ENCODE results near the gene COL4A1. TPM values are rescaled to one million over a fixed set of nuclear protein-coding genes. Genes with fewer than 3 reads are reported as not detected.

COL4A1 gene
- total RNA-seq, 4 donors from 2014 or later = 278 to 618 (median 440) TPM

DNA sequence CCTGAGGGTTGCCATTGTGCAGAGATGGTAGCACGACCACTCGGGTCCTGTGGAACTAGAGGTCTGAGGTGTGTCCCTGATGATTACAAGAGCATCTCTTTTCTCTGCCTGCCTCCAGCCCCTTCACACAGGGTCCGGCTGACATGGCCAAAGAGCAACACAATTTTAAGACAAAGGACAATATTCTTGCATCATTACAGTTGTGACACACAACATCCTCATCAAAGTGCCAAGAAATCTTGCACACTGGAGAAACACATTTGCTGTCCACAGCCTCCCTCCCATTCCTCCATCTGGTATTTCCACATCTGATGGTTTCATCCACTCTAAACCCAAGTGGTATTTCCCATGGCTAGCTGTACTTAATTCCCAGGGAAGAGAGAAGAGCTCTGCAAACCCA is 12.8 kb downstream of the COL4A1 start:
- Histone ChIP-seq H3K4me3 (no peak overlapping the region), H3K9me3 (no peaks in the 10 kb centered on the region), H3K36me3 (peaks cover 0 to 17% of the 10 kb centered on the region in 2 donors), H3K4me1 (peaks cover 16 to 98% (median 28%) of the 10 kb centered on the region in 3 donors), H3K27ac (peak overlapping the region; percentile 19 to 99 (median 68)), H3K27me3 (no peaks in the 10 kb centered on the region)
- 80% methylated on average over 1 of the region's 3 CpGs for WGBS, 2 donors (ENCODE audit: low coverage in 1 of 2)
- peak; percentile 85 for ATAC-seq
- no peak for TF ChIP-seq CTCF (IDR thresholded peaks at IDR 0.05)
- TF ChIP-seq EP300 (IDR thresholded peaks at IDR 0.05) = no peak
- TF ChIP-seq POLR2A (IDR thresholded peaks at IDR 0.05) = no peak
- TF ChIP-seq POLR2AphosphoS5 (IDR thresholded peaks at IDR 0.05) = peak; percentile 75

GRCh38 chr13:110293649-110294048 is 13.3 kb downstream of the COL4A1 start:
- H3K4me1 ChIP-seq = peaks cover 16 to 97% (median 24%) of the 10 kb centered on the region in 3 donors
- no peak for ATAC-seq
- peak overlapping the region; percentile 19 to 99 (median 68) for H3K27ac ChIP-seq
- no peak for TF ChIP-seq CTCF (IDR thresholded peaks at IDR 0.05)
- TF ChIP-seq POLR2AphosphoS5 (IDR thresholded peaks at IDR 0.05) = peak; percentile 50
- no peaks in the 10 kb centered on the region for H3K9me3 ChIP-seq
- no peak overlapping the region for H3K4me3 ChIP-seq
- WGBS, 2 donors (ENCODE audit: low coverage in 1 of 2) = 23 to 26% methylated on average over 3 of the region's 3 CpGs
- peaks cover 0 to 16% of the 10 kb centered on the region in 2 donors for H3K36me3 ChIP-seq
- H3K27me3 ChIP-seq = no peaks in the 10 kb centered on the region

DNA sequence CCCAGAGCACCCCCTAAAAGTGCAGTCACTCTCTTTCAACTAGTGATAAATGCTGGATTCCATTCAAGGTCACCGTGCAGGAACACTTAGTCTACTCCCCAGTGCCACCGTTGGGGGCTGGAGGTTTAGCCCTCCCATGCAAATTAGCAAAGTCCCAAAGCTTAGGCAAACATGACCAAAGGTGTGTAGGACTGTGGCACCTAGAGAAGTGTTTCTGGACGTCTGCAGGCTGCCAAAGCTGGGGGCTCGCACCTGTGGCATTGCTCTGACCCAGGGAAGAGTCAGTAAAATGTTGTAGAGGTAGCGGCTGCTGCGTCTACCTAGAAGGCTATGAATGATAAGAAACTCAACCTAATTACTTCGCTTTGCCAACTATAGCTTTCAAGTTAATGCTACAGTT is 13.9 kb downstream of the COL4A1 start:
- no peak for ATAC-seq
- Histone ChIP-seq H3K4me1 (peaks cover 16 to 96% (median 21%) of the 10 kb centered on the region in 3 donors), H3K4me3 (no peak overlapping the region), H3K27me3 (no peaks in the 10 kb centered on the region), H3K36me3 (peaks cover 0 to 15% of the 10 kb centered on the region in 2 donors), H3K9me3 (no peaks in the 10 kb centered on the region), H3K27ac (peak overlapping the region in 3 of 4 donors; percentile 5 to 99 (median 82))
- WGBS, 2 donors (ENCODE audit: low coverage in 1 of 2) = 20 to 91% methylated on average over 1 to 6 of the region's 7 CpGs
- TF ChIP-seq POLR2A (IDR thresholded peaks at IDR 0.05) (no peak), CTCF (IDR thresholded peaks at IDR 0.05) (no peak), POLR2AphosphoS5 (IDR thresholded peaks at IDR 0.05) (no peak), EP300 (IDR thresholded peaks at IDR 0.05) (no peak)

GRCh38 chr13:110291286-110291685 is 15.7 kb downstream of the COL4A1 start:
- H3K9me3 ChIP-seq = no peaks in the 10 kb centered on the region
- no peaks in the 10 kb centered on the region for H3K27me3 ChIP-seq
- H3K27ac ChIP-seq = peak overlapping the region in 3 of 4 donors; percentile 75 to 82 (median 81)
- no peak for ATAC-seq
- no peak overlapping the region for H3K4me3 ChIP-seq
- TF ChIP-seq POLR2AphosphoS5 (IDR thresholded peaks at IDR 0.05) (no peak), CTCF (IDR thresholded peaks at IDR 0.05) (no peak), POLR2A (IDR thresholded peaks at IDR 0.05) (no peak), EP300 (IDR thresholded peaks at IDR 0.05) (no peak)
- H3K36me3 ChIP-seq = peaks cover 0 to 18% of the 10 kb centered on the region in 2 donors
- WGBS, 2 donors (ENCODE audit: low coverage in 1 of 2) = 88 to 92% methylated on average over 3 to 9 of the region's 9 CpGs
- H3K4me1 ChIP-seq = peaks cover 7 to 96% (median 18%) of the 10 kb centered on the region in 3 donors

GRCh38 chr13:110290826-110291225 is 16.1 kb downstream of the COL4A1 start:
- Histone ChIP-seq H3K4me3 (no peak overlapping the region), H3K27ac (peak overlapping the region; percentile 22 to 82 (median 78)), H3K4me1 (peaks cover 7 to 96% (median 19%) of the 10 kb centered on the region in 3 donors), H3K9me3 (no peaks in the 10 kb centered on the region), H3K27me3 (no peaks in the 10 kb centered on the region), H3K36me3 (peaks cover 0 to 18% of the 10 kb centered on the region in 2 donors)
- whole genome bisulfite sequencing, 2 donors (ENCODE audit: low coverage in 1 of 2) = 20 to 88% methylated on average over 1 to 6 of the region's 15 CpGs
- ATAC-seq = no peak
- no peak for TF ChIP-seq EP300 (IDR thresholded peaks at IDR 0.05)
- TF ChIP-seq POLR2A (IDR thresholded peaks at IDR 0.05) = no peak
- TF ChIP-seq CTCF (IDR thresholded peaks at IDR 0.05) = no peak
- no peak for TF ChIP-seq POLR2AphosphoS5 (IDR thresholded peaks at IDR 0.05)

All from gastroesophageal sphincter (tissue), 4 donors.